ENCODE measurements around the gene CCHCR1.

The CCHCR1 gene

GRCh38 chr6:31161216-31162126 is 3.9 kb upstream of the CCHCR1 start:
- DNase-seq (ENCODE audit: low spot score): no peak

GRCh38 chr6:31158863-31159855 is 1.6 kb upstream of the CCHCR1 start:
- peak; percentile 46 for DNase-seq (ENCODE audit: low spot score)

GRCh38 chr6:31158140-31158862 is 699 bp upstream of the CCHCR1 start, which contains the start of gene TCF19:
TSS of gene TCF19 (plus strand) at chr6:31158589. CDS start at chr6:31159470, 881 bp downstream.
- peak; percentile 99 for DNase-seq (ENCODE audit: low spot score)

- no peak for DNase-seq (ENCODE audit: low spot score)
These were observed 961 bp downstream of the CCHCR1 start for GRCh38 chr6:31156641-31157040.

GRCh38 chr6:31154436-31154835 is 3.2 kb downstream of the CCHCR1 start:
- DNase-seq (ENCODE audit: low spot score): no peak

GRCh38 chr6:31152781-31153180 is 4.8 kb downstream of the CCHCR1 start:
- no peak for DNase-seq (ENCODE audit: low spot score)

GRCh38 chr6:31149827-31150447 is 7.7 kb downstream of the CCHCR1 start:
- DNase-seq (ENCODE audit: low spot score): no peak

- DNase-seq (ENCODE audit: low spot score): no peak
These were observed 12.2 kb downstream of the CCHCR1 start for GRCh38 chr6:31145386-31145785.

GRCh38 chr6:31144970-31145340 is 12.6 kb downstream of the CCHCR1 start:
- DNase-seq (ENCODE audit: low spot score): no peak

- no peak for DNase-seq (ENCODE audit: low spot score)
These were observed 13.2 kb downstream of the CCHCR1 start for GRCh38 chr6:31144296-31144969.

GRCh38 chr6:31143148-31143547 is 14.5 kb downstream of the CCHCR1 start:
- no peak for DNase-seq (ENCODE audit: low spot score)

- no peak for DNase-seq (ENCODE audit: low spot score)
These were observed 15.2 kb downstream of the CCHCR1 start for GRCh38 chr6:31142361-31142761.

GRCh38 chr6:31140643-31141042 is 17.0 kb downstream of the CCHCR1 start:
- DNase-seq (ENCODE audit: low spot score): no peak

- no peak for DNase-seq (ENCODE audit: low spot score)
These were observed 18.0 kb downstream of the CCHCR1 start for GRCh38 chr6:31139599-31139998.

- no peak for DNase-seq (ENCODE audit: low spot score)
These were observed 18.6 kb downstream of the CCHCR1 start, which contains the start of gene PSORS1C2 for GRCh38 chr6:31138982-31139381. TSS of gene PSORS1C2 (minus strand) at chr6:31139066. CDS start at chr6:31139026, 40 bp downstream.

GRCh38 chr6:31135710-31136109 is 21.9 kb downstream of the CCHCR1 start:
- DNase-seq (ENCODE audit: low spot score): no peak

- no peak for DNase-seq (ENCODE audit: low spot score)
These were observed 24.8 kb downstream of the CCHCR1 start for GRCh38 chr6:31132806-31133205.

- no peak for DNase-seq (ENCODE audit: low spot score)
These were observed 26.0 kb downstream of the CCHCR1 start for GRCh38 chr6:31131595-31131994.

GRCh38 chr6:31130751-31131150 is 26.9 kb downstream of the CCHCR1 start:
- DNase-seq (ENCODE audit: low spot score): no peak

- no peak for DNase-seq (ENCODE audit: low spot score)
These were observed 28.5 kb downstream of the CCHCR1 start for GRCh38 chr6:31129130-31129529.

All from activated CD4-positive, alpha-beta T cell treated with anti-CD3 and anti-CD28 coated beads, Interleukin-2, Interleukin-4, amounts not matched to agents 100 ng/mL and 50 ng/mL, durations not matched to agents 16 hours and 8 hours (primary cell).